IMR-90 (cell line): ENCODE data around the gene CPLX4. TPM values are rescaled to one million over a fixed set of nuclear protein-coding genes. Genes with fewer than 3 reads are reported as not detected.

Source experiments
- ATAC-seq: fragments of 200-7000 bp; cut with Tn5 transposase; 2 replicates; pipeline ENCODE4 v1.9.1; 2020; ENCODE audit warnings: low read depth, mild to moderate bottlenecking, moderate library complexity
- BruUV-seq: library from RNA; stranded (reverse); fragments of 400-500 nt; replicated peaks from 2 replicates; lab custom pipeline; 2021; lab: Mats Ljungman, UMichigan
- CTCF ChIA-PET: fragments of 300-600 bp; formaldehyde crosslinking; extraction: SDS; loops from one replicate; lab custom pipeline; 2021; ENCODE audit warnings: antibody characterized with exemption; lab: Yijun Ruan, JAX
- POLR2A ChIA-PET: fragments of 300-600 bp; sonication (Branson Sonifier 250); formaldehyde crosslinking; loops from one replicate; lab custom pipeline; 2022; ENCODE audit warnings: antibody characterized with exemption; ENCODE audit not compliant: unreplicated experiment; lab: Charles Lee
- DNase-seq: peaks from one replicate; pipeline ENCODE4 v3.0.0; 2013
- H2AFZ ChIP-seq: replicated peaks from 2 replicates; pipeline ENCODE3; 2013; ENCODE audit warnings: low read length, mild to moderate bottlenecking; ENCODE audit not compliant: poor library complexity
- H2AK5ac ChIP-seq: 2 replicates; pipeline ENCODE4 v1.6.1; 2013; ENCODE audit warnings: low read depth, low read length, inconsistent platforms
- H2AK9ac ChIP-seq: replicated peaks from 2 replicates; pipeline ENCODE3; 2013; ENCODE audit warnings: mild to moderate bottlenecking, low read depth, low read length, moderate library complexity; ENCODE audit not compliant: poor library complexity
- H2BK120ac ChIP-seq: 2 replicates; pipeline ENCODE4 v1.6.1; 2013; ENCODE audit warnings: low read depth, low read length, inconsistent platforms
- H2BK15ac ChIP-seq: 3 replicates; pipeline ENCODE4 v1.6.1; 2013; ENCODE audit warnings: low read depth, low read length, inconsistent platforms
- H2BK20ac ChIP-seq: 2 replicates; pipeline ENCODE4 v1.6.1; 2013; ENCODE audit warnings: low read depth, mild to moderate bottlenecking, inconsistent platforms, low read length, moderate library complexity
- H2BK5ac ChIP-seq: 2 replicates; pipeline ENCODE4 v1.6.1; 2013; ENCODE audit warnings: mild to moderate bottlenecking, low read depth, low read length, inconsistent platforms; ENCODE audit not compliant: poor library complexity, severe bottlenecking
- H3K14ac ChIP-seq: replicated peaks from 2 replicates; pipeline ENCODE4 v1.6.1; 2013; ENCODE audit warnings: low read depth, low read length, inconsistent platforms
- H3K18ac ChIP-seq: 2 replicates; pipeline ENCODE4 v1.6.1; 2013; ENCODE audit warnings: low read depth, low read length, control low read depth
- H3K23ac ChIP-seq: 2 replicates; pipeline ENCODE4 v1.6.1; 2013; ENCODE audit warnings: low read depth, low read length, inconsistent platforms
- H3K27ac ChIP-seq: 2 replicates; pipeline ENCODE4 v1.5.1; 2013; ENCODE audit warnings: mild to moderate bottlenecking, control low read depth, low read length; ENCODE audit not compliant: insufficient read depth
- H3K27me3 ChIP-seq: 2 replicates; pipeline ENCODE4 v1.6.1; 2013; ENCODE audit warnings: low read length; ENCODE audit not compliant: control insufficient read depth, insufficient read depth
- H3K36me3 ChIP-seq: 2 replicates; pipeline ENCODE4 v1.6.1; 2013; ENCODE audit warnings: low read length, mixed read lengths; ENCODE audit not compliant: control insufficient read depth, insufficient read depth
- H3K4ac ChIP-seq: 2 replicates; pipeline ENCODE4 v1.6.1; 2013; ENCODE audit warnings: low read depth, low read length, inconsistent platforms
- H3K4me1 ChIP-seq: 2 replicates; pipeline ENCODE4 v1.6.1; 2013; ENCODE audit warnings: low read length, mixed read lengths; ENCODE audit not compliant: control insufficient read depth, insufficient read depth
- H3K4me2 ChIP-seq: 2 replicates; pipeline ENCODE4 v1.6.1; 2013; ENCODE audit warnings: low read depth, mild to moderate bottlenecking, control low read depth, low read length, moderate library complexity
- H3K4me3 ChIP-seq: 2 replicates; pipeline ENCODE4 v1.5.1; 2013; ENCODE audit warnings: low read depth, mild to moderate bottlenecking, control low read depth, low read length, moderate library complexity; ENCODE audit not compliant: insufficient read depth
- H3K56ac ChIP-seq: 2 replicates; pipeline ENCODE4 v1.6.1; 2013; ENCODE audit warnings: low read length, inconsistent platforms; ENCODE audit not compliant: insufficient read depth; ENCODE audit errors: extremely low read depth
- H3K79me1 ChIP-seq, 2 experiments: 2 replicates each; pipeline ENCODE4 v1.6.1; 2013; ENCODE audit warnings: low read length in 2 of 2, inconsistent platforms in 1 of 2, low read depth in 1 of 2
- H3K9ac ChIP-seq: 2 replicates; pipeline ENCODE4 v1.6.1; 2013; ENCODE audit warnings: low read depth, low read length, control low read depth
- H3K9me1 ChIP-seq: 2 replicates; pipeline ENCODE4 v1.6.1; 2013; ENCODE audit warnings: low read length, inconsistent platforms; ENCODE audit not compliant: insufficient read depth
- H3K9me3 ChIP-seq: 2 replicates; pipeline ENCODE4 v1.6.1; 2013; ENCODE audit warnings: low read length; ENCODE audit not compliant: control insufficient read depth, insufficient read depth
- H4K20me1 ChIP-seq: 2 replicates; pipeline ENCODE4 v1.6.1; 2013; ENCODE audit warnings: low read length, inconsistent platforms; ENCODE audit not compliant: insufficient read depth
- H4K5ac ChIP-seq: 2 replicates; pipeline ENCODE4 v1.6.1; 2013; ENCODE audit warnings: mild to moderate bottlenecking, low read depth, low read length, control low read depth
- H4K8ac ChIP-seq, 2 experiments: 2 replicates each; pipeline ENCODE4 v1.6.1; 2013; ENCODE audit warnings: low read depth in 2 of 2, low read length in 2 of 2, control low read depth in 1 of 2, inconsistent platforms in 1 of 2
- H4K91ac ChIP-seq: 2 replicates; pipeline ENCODE4 v1.6.1; 2013; ENCODE audit warnings: low read depth, low read length, inconsistent platforms; ENCODE audit not compliant: insufficient read depth
- CTCF ChIP-seq: conservative IDR thresholded peaks from 2 replicates; pipeline ENCODE4 v1.5.1; 2012; ENCODE audit warnings: mild to moderate bottlenecking, low read depth, low read length, improper control_type of control experiment
- MAFK ChIP-seq: IDR thresholded peaks from 2 replicates; pipeline ENCODE4 v1.6.1; 2012; ENCODE audit warnings: low read depth, low read length, improper control_type of control experiment
- WGBS, 2 experiments: methylation state at CpG; one replicate each; pipeline versions ENCODE4 v1.1.5 to v1.1.7; 2013; ENCODE audit warnings: missing lambda C conversion rate in 2 of 2; ENCODE audit not compliant: insufficient read length in 1 of 2; ENCODE audit errors: extremely low coverage in 2 of 2; 5-methylcytosine and 5-hydroxymethylcytosine counted together
- dilution Hi-C: fragments of 300-500 bp; cut with HindIII; formaldehyde crosslinking; loops from one replicate; pipeline ENCODE4 v1.14.3; 2018; ENCODE audit warnings: low sequenced_read_pairs; ENCODE audit not compliant: unreplicated experiment
- in situ Hi-C: fragments of 300-500 bp; cut with MboI; formaldehyde crosslinking; loops from 3 replicates; pipeline ENCODE4 v1.14.3; 2019; ENCODE audit warnings: low sequenced_read_pairs, inconsistent platforms, mixed read lengths
- intact Hi-C: fragments of 100-400 bp; cut with micrococcal nuclease; formaldehyde crosslinking; loops from 2 replicates; pipeline ENCODE4 v1.10.0; 2022
- polyA plus RNA-seq, 3 experiments: library from polyadenylated mRNA; depleted of rRNA; stranded (reverse); fragments of >200 nt; gene quantifications; 2 replicates each; pipeline ENCODE4 v1.2.3, GENCODE V29; 2012; ENCODE audit warnings: low replicate concordance in 1 of 3
- total RNA-seq: library from RNA; depleted of rRNA; stranded (reverse); fragments of >200 nt; gene quantifications from 2 replicates; pipeline ENCODE4 v1.2.3, GENCODE V29; 2012

The CPLX4 gene
- total and polyA plus RNA-seq, 2 of the 4 experiments (the other 2 are of a cell fraction), result not detected

DNA sequence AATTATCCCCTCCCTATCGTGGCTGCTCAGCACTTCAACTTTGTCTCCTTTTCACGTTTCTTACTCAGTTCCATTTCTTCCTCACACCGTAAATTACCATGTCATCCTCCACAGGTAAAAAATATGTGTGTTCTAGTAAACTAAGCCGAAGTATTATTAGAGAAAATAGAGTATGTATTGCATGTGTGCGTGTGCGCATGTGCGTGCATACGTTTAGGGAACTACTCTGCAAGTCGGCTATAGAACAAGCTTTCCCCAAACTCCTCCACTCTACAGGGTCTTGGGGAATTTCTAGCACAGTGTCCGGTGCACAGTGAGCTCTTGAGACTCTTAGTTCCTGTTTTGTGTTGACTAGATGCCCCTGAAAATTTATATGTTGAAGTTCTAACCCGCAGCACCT, 36.1 kb downstream of the CPLX4 start:
- Histone ChIP-seq H4K20me1 (no peaks in the 10 kb centered on the region), H2BK15ac (no peak overlapping the region), H3K56ac (no peak overlapping the region), H3K36me3 (no peaks in the 10 kb centered on the region), H3K18ac (no peak overlapping the region), H4K91ac (no peak overlapping the region), H3K9me3 (peaks cover 5% of the 10 kb centered on the region; the same call in 1 of the 2 replicates), H3K4me2 (no peak overlapping the region), H4K5ac (no peak overlapping the region), H2AFZ (no peak overlapping the region), H3K27me3 (peaks cover 67% of the 10 kb centered on the region), H3K9me1 (no peaks in the 10 kb centered on the region), H2BK20ac (no peak overlapping the region), H3K4me1 (no peaks in the 10 kb centered on the region), H3K23ac (no peak overlapping the region), H2AK9ac (no peak overlapping the region), H2AK5ac (no peak overlapping the region), H3K79me1 (no peaks in the 10 kb centered on the region), H3K9ac (no peak overlapping the region), H2BK120ac (no peak overlapping the region), H3K27ac (no peak overlapping the region), H3K4ac (no peak overlapping the region), H3K4me3 (no peak overlapping the region), H3K14ac (no peak overlapping the region), H2BK5ac (no peak overlapping the region), H4K8ac (no peak overlapping the region)
- ChIA-PET CTCF (no interaction called here), POLR2A (no interaction called here)
- in situ Hi-C loops (no loop called here), dilution Hi-C loops (no loop called here), intact Hi-C loops (no loop called here)
- no CpG with 5 or more reads among the region's 11 CpGs for WGBS, 2 experiments
- ATAC-seq (no peak), DNase-seq (no peak)
- no TSS peak for BruUV-seq
- TF ChIP-seq MAFK (no peak), CTCF (no peak)
